SH-SY5Y (cell line): ENCODE measurements around the gene NFATC2.

Experiments
- GATA2 ChIP-seq: IDR thresholded peaks from 2 replicates; pipeline ENCODE4 v1.6.1; 2011; ENCODE audit warnings: mild to moderate bottlenecking, low read depth, low read length
- GATA3 ChIP-seq: IDR thresholded peaks from 2 replicates; pipeline ENCODE4 v1.6.1; 2011; ENCODE audit warnings: low read depth, mild to moderate bottlenecking, low read length, moderate library complexity

DNA sequence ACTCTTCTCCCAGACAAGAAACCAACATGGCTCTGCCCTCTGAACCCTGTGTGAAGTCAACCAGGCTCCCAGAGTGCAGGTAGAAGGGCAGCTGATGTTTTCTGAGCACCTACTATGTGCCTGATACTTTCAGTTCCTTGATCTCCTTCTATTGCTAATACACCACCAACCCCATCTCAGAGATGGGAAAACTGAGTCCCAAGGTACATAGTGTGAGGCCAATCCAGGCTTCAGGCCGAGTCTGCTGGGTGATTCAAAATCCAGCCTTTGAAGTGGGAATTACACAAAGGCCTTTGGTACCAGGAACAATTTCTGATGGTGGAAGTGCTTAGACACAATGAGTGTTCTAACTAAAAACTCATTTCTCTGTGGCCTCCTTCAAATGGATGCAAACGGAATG, 96.3 kb downstream of the NFATC2 start:
- TF ChIP-seq GATA2, result no peak
- TF ChIP-seq GATA3, result no peak
